H1 (cell line): ENCODE data around the gene GAS6. TPM values are rescaled to one million over a fixed set of nuclear protein-coding genes. Genes with fewer than 3 reads are reported as not detected.

Experiments used
- BACH1 ChIP-seq: IDR thresholded peaks from 2 replicates; pipeline ENCODE4 v1.6.1; 2012; ENCODE audit warnings: low read length, improper control_type of control experiment
- BRCA1 ChIP-seq: IDR thresholded peaks from 2 replicates; pipeline ENCODE4 v1.6.1; 2012; ENCODE audit warnings: low read depth, low read length, improper control_type of control experiment
- CHD2 ChIP-seq: IDR thresholded peaks from 2 replicates; pipeline ENCODE4 v1.6.1; 2012; ENCODE audit warnings: low read length, improper control_type of control experiment
- CREB1 ChIP-seq: IDR thresholded peaks from 2 replicates; pipeline ENCODE4 v1.6.1; 2012; ENCODE audit warnings: inconsistent platforms
- FOSL1 ChIP-seq: IDR thresholded peaks from 2 replicates; pipeline ENCODE4 v1.6.1; 2011; ENCODE audit warnings: mild to moderate bottlenecking, low read depth, low read length, moderate library complexity; ENCODE audit not compliant: insufficient read depth
- HDAC6 ChIP-seq: IDR thresholded peaks from one replicate; pipeline ENCODE4 v1.7.1; 2012; ENCODE audit warnings: low read depth, mild to moderate bottlenecking, inconsistent platforms, low read length, moderate library complexity
- JUND ChIP-seq: IDR thresholded peaks from 2 replicates; pipeline ENCODE4 v1.6.1; 2011; ENCODE audit warnings: mild to moderate bottlenecking, improper control_type of control experiment, low read length
- NRF1 ChIP-seq: IDR thresholded peaks from 2 replicates; pipeline ENCODE4 v1.6.1; 2011; ENCODE audit warnings: mild to moderate bottlenecking, low read depth, low read length, improper control_type of control experiment
- RBBP5 ChIP-seq: IDR thresholded peaks from 2 replicates; pipeline ENCODE4 v1.7.1; 2012; ENCODE audit warnings: low read depth, mild to moderate bottlenecking, inconsistent platforms, low read length, moderate library complexity, borderline replicate concordance
- SUZ12 ChIP-seq: fragments of 200-600 bp; sonication (generic); IDR thresholded peaks from 2 replicates; pipeline ENCODE4 v1.6.1; 2012; ENCODE audit warnings: mild to moderate bottlenecking, inconsistent platforms, low read length, moderate library complexity, mixed read lengths
- TAF7 ChIP-seq: optimal IDR thresholded peaks from 2 replicates; pipeline ENCODE3; 2011; ENCODE audit warnings: low read depth, mild to moderate bottlenecking, inconsistent platforms, low read length, moderate library complexity, borderline replicate concordance
- YY1 ChIP-seq: IDR thresholded peaks from 2 replicates; pipeline ENCODE4 v1.6.1; 2011; ENCODE audit warnings: low read depth, mild to moderate bottlenecking, low read length
- polyA plus RNA-seq, 7 experiments: library from polyadenylated mRNA; depleted of rRNA in 3 of 7; stranded (reverse) in 5 of 7; unstranded in 2 of 7; fragments of >200 nt in 5 of 7; fragments of 200-250 nt in 2 of 7; gene quantifications; 1 replicate in 5 of 7; 2 replicates in 1 of 7; 4 replicates in 1 of 7; pipeline versions ENCODE4 v1.2.1 to v1.2.3, GENCODE V29; 2011 to 2013; ENCODE audit warnings: missing spikeins in 2 of 7, mixed read lengths in 2 of 7
- total RNA-seq: library from RNA; stranded (reverse); fragmentation: NEBNext Ultra II Directional; extraction: Animal tissue kit (Norgen Biotek cat#: 25700); gene quantifications from 2 replicates; pipeline ENCODE4 v1.2.1, GENCODE V29; 2021
- TF ChIP-seq, protein P1 (sequence below): fragments of 300-600 bp; sonication (generic); IDR thresholded peaks from 2 replicates; pipeline ENCODE4 v1.7.1; 2012; ENCODE audit warnings: low read length, moderate library complexity, mild to moderate bottlenecking, inconsistent platforms; ENCODE audit not compliant: insufficient replicate concordance

Gene GAS6
- total and polyA plus RNA-seq, 2 of the 8 experiments (the other 6 are each of a cell fraction or from before 2014, with no cell fraction given) = 18.6 to 31.0 TPM

DNA sequence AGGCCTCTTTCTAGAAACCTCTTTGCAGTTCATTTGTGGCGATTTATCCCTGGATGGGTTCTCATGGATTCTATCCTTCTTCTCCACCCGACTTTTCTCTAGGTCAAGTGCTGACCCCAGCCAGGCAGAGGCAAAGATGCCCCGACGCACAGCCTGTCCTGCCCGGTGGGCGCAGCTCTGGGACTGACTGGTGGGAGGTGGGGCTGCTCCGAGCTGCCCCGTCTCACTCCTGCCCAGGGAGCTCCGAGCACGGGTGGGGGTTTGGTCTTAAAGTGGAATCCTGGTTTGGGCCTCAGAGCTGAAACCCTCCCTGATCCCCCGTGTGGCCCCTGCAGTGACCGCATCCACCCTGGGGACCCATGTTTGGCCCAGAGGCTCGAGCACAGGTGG, 44.5 kb downstream of the GAS6 start (continued):
- TF ChIP-seq, protein P1, sequence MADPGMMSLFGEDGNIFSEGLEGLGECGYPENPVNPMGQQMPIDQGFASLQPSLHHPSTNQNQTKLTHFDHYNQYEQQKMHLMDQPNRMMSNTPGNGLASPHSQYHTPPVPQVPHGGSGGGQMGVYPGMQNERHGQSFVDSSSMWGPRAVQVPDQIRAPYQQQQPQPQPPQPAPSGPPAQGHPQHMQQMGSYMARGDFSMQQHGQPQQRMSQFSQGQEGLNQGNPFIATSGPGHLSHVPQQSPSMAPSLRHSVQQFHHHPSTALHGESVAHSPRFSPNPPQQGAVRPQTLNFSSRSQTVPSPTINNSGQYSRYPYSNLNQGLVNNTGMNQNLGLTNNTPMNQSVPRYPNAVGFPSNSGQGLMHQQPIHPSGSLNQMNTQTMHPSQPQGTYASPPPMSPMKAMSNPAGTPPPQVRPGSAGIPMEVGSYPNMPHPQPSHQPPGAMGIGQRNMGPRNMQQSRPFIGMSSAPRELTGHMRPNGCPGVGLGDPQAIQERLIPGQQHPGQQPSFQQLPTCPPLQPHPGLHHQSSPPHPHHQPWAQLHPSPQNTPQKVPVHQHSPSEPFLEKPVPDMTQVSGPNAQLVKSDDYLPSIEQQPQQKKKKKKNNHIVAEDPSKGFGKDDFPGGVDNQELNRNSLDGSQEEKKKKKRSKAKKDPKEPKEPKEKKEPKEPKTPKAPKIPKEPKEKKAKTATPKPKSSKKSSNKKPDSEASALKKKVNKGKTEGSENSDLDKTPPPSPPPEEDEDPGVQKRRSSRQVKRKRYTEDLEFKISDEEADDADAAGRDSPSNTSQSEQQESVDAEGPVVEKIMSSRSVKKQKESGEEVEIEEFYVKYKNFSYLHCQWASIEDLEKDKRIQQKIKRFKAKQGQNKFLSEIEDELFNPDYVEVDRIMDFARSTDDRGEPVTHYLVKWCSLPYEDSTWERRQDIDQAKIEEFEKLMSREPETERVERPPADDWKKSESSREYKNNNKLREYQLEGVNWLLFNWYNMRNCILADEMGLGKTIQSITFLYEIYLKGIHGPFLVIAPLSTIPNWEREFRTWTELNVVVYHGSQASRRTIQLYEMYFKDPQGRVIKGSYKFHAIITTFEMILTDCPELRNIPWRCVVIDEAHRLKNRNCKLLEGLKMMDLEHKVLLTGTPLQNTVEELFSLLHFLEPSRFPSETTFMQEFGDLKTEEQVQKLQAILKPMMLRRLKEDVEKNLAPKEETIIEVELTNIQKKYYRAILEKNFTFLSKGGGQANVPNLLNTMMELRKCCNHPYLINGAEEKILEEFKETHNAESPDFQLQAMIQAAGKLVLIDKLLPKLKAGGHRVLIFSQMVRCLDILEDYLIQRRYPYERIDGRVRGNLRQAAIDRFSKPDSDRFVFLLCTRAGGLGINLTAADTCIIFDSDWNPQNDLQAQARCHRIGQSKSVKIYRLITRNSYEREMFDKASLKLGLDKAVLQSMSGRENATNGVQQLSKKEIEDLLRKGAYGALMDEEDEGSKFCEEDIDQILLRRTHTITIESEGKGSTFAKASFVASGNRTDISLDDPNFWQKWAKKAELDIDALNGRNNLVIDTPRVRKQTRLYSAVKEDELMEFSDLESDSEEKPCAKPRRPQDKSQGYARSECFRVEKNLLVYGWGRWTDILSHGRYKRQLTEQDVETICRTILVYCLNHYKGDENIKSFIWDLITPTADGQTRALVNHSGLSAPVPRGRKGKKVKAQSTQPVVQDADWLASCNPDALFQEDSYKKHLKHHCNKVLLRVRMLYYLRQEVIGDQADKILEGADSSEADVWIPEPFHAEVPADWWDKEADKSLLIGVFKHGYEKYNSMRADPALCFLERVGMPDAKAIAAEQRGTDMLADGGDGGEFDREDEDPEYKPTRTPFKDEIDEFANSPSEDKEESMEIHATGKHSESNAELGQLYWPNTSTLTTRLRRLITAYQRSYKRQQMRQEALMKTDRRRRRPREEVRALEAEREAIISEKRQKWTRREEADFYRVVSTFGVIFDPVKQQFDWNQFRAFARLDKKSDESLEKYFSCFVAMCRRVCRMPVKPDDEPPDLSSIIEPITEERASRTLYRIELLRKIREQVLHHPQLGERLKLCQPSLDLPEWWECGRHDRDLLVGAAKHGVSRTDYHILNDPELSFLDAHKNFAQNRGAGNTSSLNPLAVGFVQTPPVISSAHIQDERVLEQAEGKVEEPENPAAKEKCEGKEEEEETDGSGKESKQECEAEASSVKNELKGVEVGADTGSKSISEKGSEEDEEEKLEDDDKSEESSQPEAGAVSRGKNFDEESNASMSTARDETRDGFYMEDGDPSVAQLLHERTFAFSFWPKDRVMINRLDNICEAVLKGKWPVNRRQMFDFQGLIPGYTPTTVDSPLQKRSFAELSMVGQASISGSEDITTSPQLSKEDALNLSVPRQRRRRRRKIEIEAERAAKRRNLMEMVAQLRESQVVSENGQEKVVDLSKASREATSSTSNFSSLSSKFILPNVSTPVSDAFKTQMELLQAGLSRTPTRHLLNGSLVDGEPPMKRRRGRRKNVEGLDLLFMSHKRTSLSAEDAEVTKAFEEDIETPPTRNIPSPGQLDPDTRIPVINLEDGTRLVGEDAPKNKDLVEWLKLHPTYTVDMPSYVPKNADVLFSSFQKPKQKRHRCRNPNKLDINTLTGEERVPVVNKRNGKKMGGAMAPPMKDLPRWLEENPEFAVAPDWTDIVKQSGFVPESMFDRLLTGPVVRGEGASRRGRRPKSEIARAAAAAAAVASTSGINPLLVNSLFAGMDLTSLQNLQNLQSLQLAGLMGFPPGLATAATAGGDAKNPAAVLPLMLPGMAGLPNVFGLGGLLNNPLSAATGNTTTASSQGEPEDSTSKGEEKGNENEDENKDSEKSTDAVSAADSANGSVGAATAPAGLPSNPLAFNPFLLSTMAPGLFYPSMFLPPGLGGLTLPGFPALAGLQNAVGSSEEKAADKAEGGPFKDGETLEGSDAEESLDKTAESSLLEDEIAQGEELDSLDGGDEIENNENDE = no peak
- TF ChIP-seq NRF1 (no peak), HDAC6 (no peak), RBBP5 (no peak), TAF7 (no peak), SUZ12 (no peak), CREB1 (no peak), BRCA1 (no peak), JUND (no peak), CHD2 (no peak), BACH1 (no peak), FOSL1 (no peak), YY1 (no peak)
